Lung (tissue), 12 donors: Measurements from ENCODE around the gene DIPK1B. TPM values are rescaled to one million over a fixed set of nuclear protein-coding genes. Genes with fewer than 3 reads are reported as not detected.

Experiments used
- ATAC-seq: fragments of 200-7000 bp; cut with Tn5 transposase; one replicate; pipeline ENCODE4 v1.9.1; 2020; ENCODE audit warnings: moderate number of reproducible peaks; ENCODE audit not compliant: insufficient read depth, low FRiP score
- DNase-seq, 3 donors: peaks; one replicate each; pipeline ENCODE4 v3.0.0-alpha.2; 2013 to 2017
- H3K27ac ChIP-seq, 2 donors: one replicate each; pipeline ENCODE4 v1.5.1; 2013; ENCODE audit warnings: mild to moderate bottlenecking in 2 of 2, moderate library complexity in 2 of 2, control low read depth in 1 of 2, inconsistent platforms in 1 of 2, low read depth in 1 of 2, low read length in 1 of 2
- H3K27me3 ChIP-seq, 3 donors: one replicate each; pipeline ENCODE4 v1.5.1; 2013; ENCODE audit warnings: low read length in 2 of 3; ENCODE audit not compliant: control insufficient read depth in 3 of 3, insufficient read depth in 3 of 3
- H3K36me3 ChIP-seq, 4 donors: one replicate each; pipeline ENCODE4 v1.5.1; 2013; ENCODE audit warnings: low read length in 4 of 4, mild to moderate bottlenecking in 1 of 4, moderate library complexity in 1 of 4; ENCODE audit not compliant: control insufficient read depth in 4 of 4, insufficient read depth in 4 of 4
- H3K4me1 ChIP-seq, 5 donors: one replicate each; pipeline ENCODE4 v1.5.1; 2013; ENCODE audit warnings: low read length in 5 of 5, mild to moderate bottlenecking in 2 of 5, moderate library complexity in 1 of 5; ENCODE audit not compliant: control insufficient read depth in 5 of 5, insufficient read depth in 5 of 5
- H3K4me3 ChIP-seq: one replicate; pipeline ENCODE4 v1.5.1; 2013; ENCODE audit warnings: mild to moderate bottlenecking, control low read depth, moderate library complexity
- H3K9ac ChIP-seq, 2 donors: one replicate each; pipeline ENCODE4 v1.5.1; 2013; ENCODE audit warnings: low read length in 2 of 2, control low read depth in 1 of 2; ENCODE audit not compliant: insufficient read depth in 1 of 2
- H3K9me3 ChIP-seq, 4 donors: one replicate each; pipeline ENCODE4 v1.5.1; 2013; ENCODE audit warnings: low read length in 3 of 4, mild to moderate bottlenecking in 1 of 4, moderate library complexity in 1 of 4; ENCODE audit not compliant: control insufficient read depth in 4 of 4, insufficient read depth in 3 of 4
- CTCF ChIP-seq: IDR thresholded peaks from 2 replicates; pipeline ENCODE4 v1.5.1; 2012; ENCODE audit warnings: mild to moderate bottlenecking; ENCODE audit errors: control extremely low read depth, extremely low read depth
- WGBS, 2 donors: extraction: QIAGEN DNeasy Blood & Tissue Kit; methylation state at CpG; one replicate each; pipeline ENCODE4 v1.1.7; 2013; 5-methylcytosine and 5-hydroxymethylcytosine counted together
- polyA plus RNA-seq, 2 donors: library from polyadenylated mRNA; stranded (reverse); fragments of 200-250 nt; gene quantifications; one replicate each; pipeline ENCODE4 v1.2.1, GENCODE V29; 2013
- total RNA-seq, 2 donors: library from RNA; depleted of rRNA in 1 of 2; stranded (reverse); fragments of >200 nt in 1 of 2; gene quantifications; one replicate each; pipeline ENCODE4 v1.2.1, GENCODE V29; 2014 to 2021
- donor health status: control.
- donor health status: control.
- donor health status: Bipolar disorder and iron deficiency.
- donor health status: healthy.
- donor health status: DM: yes; HTN: yes; CAD: no.

DIPK1B gene
- total and polyA plus RNA-seq, 4 donors, result 12.5 to 26.7 (median 13.9) TPM

GRCh38 chr9:136695435-136695895 lies 16.9 kb upstream of the DIPK1B start:
- ATAC-seq, result peak; percentile 43
- no peak for DNase-seq
- 69 to 87% methylated on average over 10 of the region's 10 CpGs for WGBS, 2 donors

GRCh38 chr9:136695955-136696354 lies 16.4 kb upstream of the DIPK1B start:
- DNase-seq (no peak), ATAC-seq (no peak)
- no peak for TF ChIP-seq CTCF
- peak overlapping the region in 1 of 2 donors; percentile 64 for H3K27ac ChIP-seq
- H3K4me1 ChIP-seq, result peaks cover 0 to 19% (median 5%) of the 10 kb centered on the region in 5 donors
- H3K9ac ChIP-seq, result no peak overlapping the region
- H3K4me3 ChIP-seq, result no peak overlapping the region
- H3K9me3 ChIP-seq, result no peaks in the 10 kb centered on the region
- whole genome bisulfite sequencing, 2 donors, result 68 to 72% methylated on average over 23 of the region's 23 CpGs
- H3K27me3 ChIP-seq, result peaks cover 0 to 6% (median 4%) of the 10 kb centered on the region in 3 donors
- no peaks in the 10 kb centered on the region for H3K36me3 ChIP-seq

More at GRCh38 chr9:136695435-136695895, 16.9 kb upstream of the DIPK1B start:
- Histone ChIP-seq H3K27ac (peak overlapping the region in 1 of 2 donors; percentile 64), H3K36me3 (no peaks in the 10 kb centered on the region), H3K27me3 (peaks cover 0 to 2% (median 0%) of the 10 kb centered on the region in 3 donors), H3K4me3 (no peak overlapping the region), H3K4me1 (peaks cover 0 to 16% (median 4%) of the 10 kb centered on the region in 5 donors), H3K9ac (no peak overlapping the region), H3K9me3 (no peaks in the 10 kb centered on the region)
- TF ChIP-seq CTCF, result no peak

GRCh38 chr9:136696502-136696901 lies 15.9 kb upstream of the DIPK1B start:
- Histone ChIP-seq H3K36me3 (no peaks in the 10 kb centered on the region), H3K9ac (no peak overlapping the region), H3K9me3 (no peaks in the 10 kb centered on the region), H3K27me3 (peaks cover 0 to 10% (median 9%) of the 10 kb centered on the region in 3 donors), H3K4me3 (no peak overlapping the region), H3K4me1 (peaks cover 0 to 22% (median 10%) of the 10 kb centered on the region in 5 donors), H3K27ac (peak overlapping the region in 1 of 2 donors; percentile 40)
- no peak for ATAC-seq
- no peak for TF ChIP-seq CTCF
- DNase-seq, result no peak
- WGBS, 2 donors, result 71 to 79% methylated on average over 9 of the region's 9 CpGs
